ENCODE data around the gene CD180. TPM values are rescaled to one million over a fixed set of nuclear protein-coding genes. Genes with fewer than 3 reads are reported as not detected.

Gene CD180
- not detected in 2 replicates for total RNA-seq (2014; rRNA removed; shearing (Covaris generic))
- polyA plus RNA-seq (2016; fragmentation: Nextera tagmentation; extraction: Ambion mirVana): not detected in 2 replicates

DNA sequence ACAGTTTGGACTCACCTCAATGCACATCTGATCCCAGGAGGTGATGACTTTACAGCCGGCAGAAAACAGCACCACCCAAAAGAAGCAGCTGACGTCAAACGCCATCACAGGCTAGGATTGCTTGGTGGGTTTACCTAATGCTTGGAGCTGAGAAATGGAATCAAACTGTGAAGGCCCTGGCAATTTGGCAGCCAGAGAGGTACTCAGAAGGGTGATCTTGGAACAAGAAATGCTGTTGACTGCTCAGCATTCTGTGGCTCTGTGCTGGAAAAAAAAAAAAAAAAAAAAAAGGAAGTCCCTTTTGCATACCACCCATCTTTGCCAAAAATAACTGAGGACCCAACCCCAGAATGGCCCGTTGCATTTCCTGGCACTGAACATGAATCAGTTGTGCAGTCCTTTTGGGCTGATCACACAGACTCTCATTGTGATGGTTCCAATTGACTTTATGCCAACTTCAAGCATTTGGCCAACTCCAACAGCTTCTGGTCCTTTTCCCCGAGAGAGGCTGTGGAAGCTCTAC is at the start of gene CD180:
TSS of gene CD180 (minus strand) at position 263 of the 523 bp plus-strand sequence. CDS start at position 105, 158 bp downstream.
- Histone ChIP-seq H3K4me1 (ENCODE audit: insufficient read depth) (no peaks in the 10 kb centered on the region), H3K27me3 (replicated peaks; ENCODE audit: insufficient read depth) (no peaks in the 10 kb centered on the region), H3K9ac (no peak within 1 kb of the TSS), H3F3A (ENCODE audit: insufficient read depth) (no peaks in the 10 kb centered on the region), H3K36me3 (ENCODE audit: low read depth) (no peaks in the 10 kb centered on the region), H4K20me1 (ENCODE audit: insufficient read depth) (no peaks in the 10 kb centered on the region), H3K9me3 (ENCODE audit: low read depth) (no peaks in the 10 kb centered on the region), H3K4me2 (ENCODE audit: unreplicated experiment) (no peak within 1 kb of the TSS), H3K27ac (no peak within 1 kb of the TSS), H3K4me3 (no peak within 1 kb of the TSS), H3K79me2 (ENCODE audit: insufficient read depth) (no peaks in the 10 kb centered on the region), H2AFZ (no peak within 1 kb of the TSS), H3K9me2 (ENCODE audit: insufficient read depth) (no peaks in the 10 kb centered on the region)
- in situ Hi-C loops (cut with MboI): no loop called here
- TF ChIP-seq EZH2phosphoT487 (IDR thresholded peaks at IDR 0.05; ENCODE audit: insufficient read depth, low read depth) (no peak), EZH2 (IDR thresholded peaks at IDR 0.05; ENCODE audit: insufficient read depth, poor library complexity, severe bottlenecking) (no peak)
- DNase-seq: no peak
- 49 to 50% methylated on average over 5 of the region's 5 CpGs for WGBS, 2 experiments (ENCODE audit: low coverage in 1 of 2, low lambda C conversion rate in 2 of 2, missing lambda C conversion rate in 2 of 2)

DNA sequence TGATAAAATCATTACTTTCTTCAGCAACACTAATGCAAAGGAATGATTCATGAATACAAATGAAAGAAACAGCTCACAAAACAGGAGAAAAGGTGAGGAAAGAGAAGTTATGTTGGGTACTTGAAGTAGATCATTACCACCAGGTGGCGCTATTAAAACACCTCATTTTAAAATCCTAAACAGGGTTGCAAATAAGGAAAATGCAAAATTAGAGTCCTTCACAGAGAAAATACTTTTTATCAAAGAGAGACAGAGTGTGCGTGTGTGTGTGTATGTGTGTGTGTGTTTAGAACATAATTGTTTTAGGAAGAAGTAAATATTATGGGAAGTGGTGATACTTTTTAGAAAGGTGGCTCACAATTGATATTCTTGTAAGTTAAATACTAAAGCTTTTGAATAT is 49.5 kb upstream of the CD180 start:
- H3K9me3 ChIP-seq (ENCODE audit: low read depth): no peaks in the 10 kb centered on the region
- no peaks in the 10 kb centered on the region for H3K27me3 ChIP-seq (replicated peaks; ENCODE audit: insufficient read depth)
- no peaks in the 10 kb centered on the region for H4K20me1 ChIP-seq (ENCODE audit: insufficient read depth)
- H3F3A ChIP-seq (ENCODE audit: insufficient read depth): no peaks in the 10 kb centered on the region
- H3K4me1 ChIP-seq (ENCODE audit: insufficient read depth): no peaks in the 10 kb centered on the region
- no peaks in the 10 kb centered on the region for H3K36me3 ChIP-seq (ENCODE audit: low read depth)
- H3K27ac ChIP-seq: no peak overlapping the region
- no peaks in the 10 kb centered on the region for H3K79me2 ChIP-seq (ENCODE audit: insufficient read depth)
- in situ Hi-C loops (cut with MboI): loop anchor here (10.0 kb wide), 1 partner anchor 1009 kb away; no protein-coding TSS in a partner anchor
- H3K4me2 ChIP-seq (ENCODE audit: unreplicated experiment): no peak overlapping the region
- H3K9me2 ChIP-seq (ENCODE audit: insufficient read depth): no peaks in the 10 kb centered on the region
- H3K9ac ChIP-seq: no peak overlapping the region
- no peak overlapping the region for H2AFZ ChIP-seq
- TF ChIP-seq EZH2phosphoT487 (IDR thresholded peaks at IDR 0.05; ENCODE audit: insufficient read depth, low read depth) (no peak), EZH2 (IDR thresholded peaks at IDR 0.05; ENCODE audit: insufficient read depth, poor library complexity, severe bottlenecking) (no peak)
- no peak overlapping the region for H3K4me3 ChIP-seq
- peak; percentile 74 for DNase-seq
- 0 to 3% methylated on average over 2 of the region's 2 CpGs for WGBS, 2 experiments (ENCODE audit: low coverage in 1 of 2, low lambda C conversion rate in 2 of 2, missing lambda C conversion rate in 2 of 2)

DNA sequence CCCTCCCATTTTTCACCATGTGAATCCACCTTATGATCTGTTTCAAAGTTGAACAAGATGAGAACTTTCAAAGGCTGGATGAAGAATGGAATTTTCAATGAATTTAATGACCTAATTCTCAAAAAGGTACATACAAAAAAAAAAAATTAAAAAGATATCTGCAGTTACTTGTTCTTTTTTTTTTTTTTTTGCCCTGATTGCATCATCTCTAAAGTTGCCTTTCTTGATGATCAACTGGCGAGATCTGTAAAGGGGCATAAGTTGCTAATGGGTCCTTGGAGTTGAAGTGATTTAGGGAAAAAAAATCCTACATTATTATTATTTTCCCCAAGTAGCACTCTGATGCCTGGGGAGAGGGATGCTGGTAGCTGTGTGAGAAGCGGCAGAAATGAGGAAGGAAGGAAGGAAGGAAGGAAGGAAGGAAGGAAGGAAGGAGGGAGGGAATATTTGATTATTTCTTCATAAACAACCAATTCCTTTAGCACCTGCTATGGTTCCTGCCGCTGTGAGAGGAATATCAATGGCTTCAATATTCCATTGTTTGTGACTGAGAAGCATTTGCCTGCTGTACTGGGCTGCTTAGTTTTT is 48.8 kb upstream of the CD180 start:
- TF ChIP-seq EZH2phosphoT487 (IDR thresholded peaks at IDR 0.05; ENCODE audit: insufficient read depth, low read depth) (no peak), EZH2 (IDR thresholded peaks at IDR 0.05; ENCODE audit: insufficient read depth, poor library complexity, severe bottlenecking) (no peak)
- in situ Hi-C loops (cut with MboI): loop anchor here (10.0 kb wide), 1 partner anchor 1009 kb away; no protein-coding TSS in a partner anchor
- Histone ChIP-seq H3K4me3 (no peak overlapping the region), H3K36me3 (ENCODE audit: low read depth) (no peaks in the 10 kb centered on the region), H3K9ac (no peak overlapping the region), H2AFZ (no peak overlapping the region), H3K27ac (no peak overlapping the region), H3K27me3 (replicated peaks; ENCODE audit: insufficient read depth) (no peaks in the 10 kb centered on the region), H4K20me1 (ENCODE audit: insufficient read depth) (no peaks in the 10 kb centered on the region), H3K4me1 (ENCODE audit: insufficient read depth) (no peaks in the 10 kb centered on the region), H3K79me2 (ENCODE audit: insufficient read depth) (no peaks in the 10 kb centered on the region), H3K9me3 (ENCODE audit: low read depth) (no peaks in the 10 kb centered on the region), H3F3A (ENCODE audit: insufficient read depth) (no peaks in the 10 kb centered on the region), H3K4me2 (ENCODE audit: unreplicated experiment) (no peak overlapping the region), H3K9me2 (ENCODE audit: insufficient read depth) (no peaks in the 10 kb centered on the region)
- DNase-seq: no peak
- 81 to 84% methylated on average over 3 of the region's 3 CpGs for WGBS, 2 experiments (ENCODE audit: low coverage in 1 of 2, low lambda C conversion rate in 2 of 2, missing lambda C conversion rate in 2 of 2)

DNA sequence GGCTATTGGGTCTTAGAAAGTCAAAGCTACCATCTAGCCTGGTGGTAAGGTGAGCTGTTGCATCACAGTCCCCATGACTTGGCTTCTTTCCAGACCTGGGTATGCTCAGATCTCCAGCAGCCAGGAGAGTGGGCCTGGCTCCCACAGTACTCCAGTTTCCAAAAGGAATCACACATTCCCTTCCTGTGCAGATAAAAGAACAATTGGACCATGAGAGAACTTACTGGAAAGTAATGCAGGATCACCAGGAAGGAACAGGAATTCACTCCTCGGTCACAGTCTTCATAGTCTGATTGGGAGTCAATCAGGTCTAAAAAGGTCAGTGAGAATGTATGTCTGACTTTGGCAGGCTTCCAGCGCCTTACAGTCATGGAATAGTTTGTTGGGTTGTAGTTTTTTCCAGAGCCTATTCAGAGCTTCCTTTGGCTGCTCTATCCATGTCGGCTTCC is 47.8 kb upstream of the CD180 start:
- WGBS, 2 experiments (ENCODE audit: low coverage in 1 of 2, low lambda C conversion rate in 2 of 2, missing lambda C conversion rate in 2 of 2): 90% methylated on average over 3 of the region's 3 CpGs
- Histone ChIP-seq H3K36me3 (ENCODE audit: low read depth) (no peaks in the 10 kb centered on the region), H3K9ac (no peak overlapping the region), H3K27ac (no peak overlapping the region), H3K4me1 (ENCODE audit: insufficient read depth) (no peaks in the 10 kb centered on the region), H3K79me2 (ENCODE audit: insufficient read depth) (no peaks in the 10 kb centered on the region), H2AFZ (no peak overlapping the region), H3K9me3 (ENCODE audit: low read depth) (no peaks in the 10 kb centered on the region), H4K20me1 (ENCODE audit: insufficient read depth) (no peaks in the 10 kb centered on the region), H3K4me3 (no peak overlapping the region), H3K27me3 (replicated peaks; ENCODE audit: insufficient read depth) (no peaks in the 10 kb centered on the region), H3K4me2 (ENCODE audit: unreplicated experiment) (no peak overlapping the region), H3F3A (ENCODE audit: insufficient read depth) (no peaks in the 10 kb centered on the region), H3K9me2 (ENCODE audit: insufficient read depth) (no peaks in the 10 kb centered on the region)
- TF ChIP-seq EZH2phosphoT487 (IDR thresholded peaks at IDR 0.05; ENCODE audit: insufficient read depth, low read depth) (no peak), EZH2 (IDR thresholded peaks at IDR 0.05; ENCODE audit: insufficient read depth, poor library complexity, severe bottlenecking) (no peak)
- in situ Hi-C loops (cut with MboI): loop anchor here (10.0 kb wide), 1 partner anchor 1010 kb away; no protein-coding TSS in a partner anchor
- no peak for DNase-seq
